ENCODE data around the gene GSG1L.
A peak's percentile ranks its signal among the peaks of the same experiment; 100 is the strongest.

The GSG1L gene

GRCh38 chr16:27751676-27752075 is 311.8 kb downstream of the GSG1L start:
- TF ChIP-seq CTCF (IDR thresholded peaks at IDR 0.05; ENCODE audit: low read depth, low read length), result no peak
- DNase-seq (ENCODE audit: low read depth in 2 of 2), result no peak
- H3K4me3 ChIP-seq (replicated peaks in 1 of 2; ENCODE audit: low read depth in 2 of 2, low read length in 2 of 2), result no peak overlapping the region

- no peak for DNase-seq (ENCODE audit: low read depth in 2 of 2)
- H3K4me3 ChIP-seq (replicated peaks in 1 of 2; ENCODE audit: low read depth in 2 of 2, low read length in 2 of 2), result no peak overlapping the region
- no peak for TF ChIP-seq CTCF (IDR thresholded peaks at IDR 0.05; ENCODE audit: low read depth, low read length)
Measured at GRCh38 chr16:27751233-27751632, 312.3 kb downstream of the GSG1L start.

DNA sequence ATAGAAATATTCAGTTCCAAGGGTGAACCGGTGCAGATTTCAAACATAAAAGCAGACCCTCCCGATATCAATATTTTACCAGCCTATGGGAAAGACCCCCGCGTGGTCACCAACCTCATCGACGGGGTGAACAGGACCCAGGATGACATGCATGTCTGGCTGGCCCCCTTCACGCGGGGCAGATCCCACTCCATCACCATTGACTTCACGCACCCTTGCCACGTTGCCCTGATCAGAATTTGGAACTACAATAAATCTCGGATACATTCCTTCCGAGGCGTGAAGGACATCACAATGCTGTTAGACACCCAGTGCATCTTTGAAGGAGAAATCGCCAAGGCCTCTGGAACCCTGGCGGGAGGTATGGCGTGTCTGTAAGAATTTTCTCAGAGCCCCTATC is 313.6 kb downstream of the GSG1L start:
- DNase-seq (ENCODE audit: low read depth in 2 of 2), result no peak
- no peak for TF ChIP-seq CTCF (IDR thresholded peaks at IDR 0.05; ENCODE audit: low read depth, low read length)

DNA sequence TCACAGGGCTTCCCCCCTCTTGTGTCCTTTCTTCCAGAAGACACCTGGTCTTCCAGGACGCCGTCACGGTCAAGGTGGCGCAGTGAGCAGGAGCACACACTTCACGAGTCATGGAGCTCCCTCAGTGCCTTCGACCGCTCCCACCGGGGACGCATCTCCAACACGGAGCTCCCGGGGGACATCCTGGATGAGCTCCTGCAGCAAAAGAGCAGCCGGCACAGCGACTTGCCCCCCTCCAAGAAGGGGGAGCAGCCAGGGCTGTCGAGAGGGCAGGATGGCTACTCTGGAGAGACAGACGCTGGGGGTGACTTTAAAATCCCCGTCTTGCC is 314.0 kb downstream of the GSG1L start:
- H3K4me3 ChIP-seq (replicated peaks in 1 of 2; ENCODE audit: low read depth in 2 of 2, low read length in 2 of 2), result no peak overlapping the region
- no peak for TF ChIP-seq CTCF (IDR thresholded peaks at IDR 0.05; ENCODE audit: low read depth, low read length)
- DNase-seq (ENCODE audit: low read depth in 2 of 2), result no peak

More for the DNA sequence above, 313.6 kb downstream of the GSG1L start:
- no peak overlapping the region for H3K4me3 ChIP-seq (replicated peaks in 1 of 2; ENCODE audit: low read depth in 2 of 2, low read length in 2 of 2)

GRCh38 chr16:27748868-27749546 is 314.5 kb downstream of the GSG1L start:
- H3K4me3 ChIP-seq (replicated peaks in 1 of 2; ENCODE audit: low read depth in 2 of 2, low read length in 2 of 2), result no peak overlapping the region
- DNase-seq (ENCODE audit: low read depth in 2 of 2), result peak; percentile 70 to 76
- peak; percentile 7 for TF ChIP-seq CTCF (IDR thresholded peaks at IDR 0.05; ENCODE audit: low read depth, low read length)

DNA sequence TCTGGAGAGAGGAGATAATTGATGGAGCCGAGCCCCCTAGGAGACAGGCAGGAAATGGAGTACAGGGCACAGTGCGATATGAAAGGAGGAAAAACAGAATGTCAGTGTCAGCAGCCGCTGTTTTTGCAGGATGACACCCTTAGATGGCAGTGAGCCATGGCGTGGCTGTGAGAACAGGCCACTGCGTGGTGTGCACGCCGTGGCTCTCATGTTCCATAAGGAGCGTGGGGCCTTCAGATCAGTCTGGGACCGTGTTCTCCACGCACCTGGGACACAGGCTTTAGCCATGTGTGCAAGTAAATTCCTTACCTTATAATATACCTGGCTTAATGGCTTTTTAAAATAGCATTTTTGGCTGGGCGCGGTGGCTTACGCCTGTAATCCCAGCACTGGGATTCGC is 315.6 kb downstream of the GSG1L start:
- no peak for DNase-seq (ENCODE audit: low read depth in 2 of 2)
- H3K4me3 ChIP-seq (replicated peaks in 1 of 2; ENCODE audit: low read depth in 2 of 2, low read length in 2 of 2), result no peak overlapping the region

More for the DNA sequence above, 315.6 kb downstream of the GSG1L start:
- TF ChIP-seq CTCF (IDR thresholded peaks at IDR 0.05; ENCODE audit: low read depth, low read length), result no peak
